AG04450 (cell line): ENCODE measurements around the gene EPB41L1. TPM values are rescaled to one million over a fixed set of nuclear protein-coding genes. Genes with fewer than 3 reads are reported as not detected.

Experiments
- CTCF ChIA-PET: fragments of 300-600, 350-600 bp; formaldehyde crosslinking; extraction: SDS; loops from one replicate; lab custom pipeline; 2022; ENCODE audit warnings: antibody characterized with exemption, inconsistent platforms; lab: Charles Lee
- POLR2A ChIA-PET: fragments of 350-600 bp; formaldehyde crosslinking; extraction: SDS; loops from one replicate; lab custom pipeline; 2021; ENCODE audit warnings: antibody characterized with exemption, inconsistent platforms; lab: Yijun Ruan, JAX
- DNase-seq: peaks from one replicate; pipeline ENCODE4 v3.0.0-alpha.2; 2011; ENCODE audit warnings: low read depth, low spot score
- H3K27ac ChIP-seq: one replicate; pipeline ENCODE4 v1.5.1; 2012; ENCODE audit warnings: low read depth, low read length, control low read depth
- H3K27me3 ChIP-seq: one replicate; pipeline ENCODE4 v1.6.0; 2012; ENCODE audit warnings: low read length; ENCODE audit not compliant: control insufficient read depth, insufficient read depth
- H3K4me3 ChIP-seq: 2 replicates; pipeline ENCODE4 v1.5.1; 2011; ENCODE audit warnings: mild to moderate bottlenecking, low read depth, low read length, control low read depth
- H3K9me3 ChIP-seq: 2 replicates; pipeline ENCODE4 v1.5.1; 2012; ENCODE audit warnings: low read length; ENCODE audit not compliant: control insufficient read depth, insufficient read depth
- polyA plus RNA-seq: library from polyadenylated mRNA; depleted of rRNA; stranded (reverse); fragments of >200 nt; gene quantifications from 2 replicates; pipeline ENCODE4 v1.2.3, GENCODE V29; 2011
- TF ChIP-seq, protein P1 (sequence below): IDR thresholded peaks from 2 replicates; pipeline ENCODE4 v1.5.1; 2011; ENCODE audit warnings: low read depth, low read length, control low read depth, inconsistent platforms

The EPB41L1 gene
- polyA plus RNA-seq, 1 experiment, result 17.8 TPM

DNA sequence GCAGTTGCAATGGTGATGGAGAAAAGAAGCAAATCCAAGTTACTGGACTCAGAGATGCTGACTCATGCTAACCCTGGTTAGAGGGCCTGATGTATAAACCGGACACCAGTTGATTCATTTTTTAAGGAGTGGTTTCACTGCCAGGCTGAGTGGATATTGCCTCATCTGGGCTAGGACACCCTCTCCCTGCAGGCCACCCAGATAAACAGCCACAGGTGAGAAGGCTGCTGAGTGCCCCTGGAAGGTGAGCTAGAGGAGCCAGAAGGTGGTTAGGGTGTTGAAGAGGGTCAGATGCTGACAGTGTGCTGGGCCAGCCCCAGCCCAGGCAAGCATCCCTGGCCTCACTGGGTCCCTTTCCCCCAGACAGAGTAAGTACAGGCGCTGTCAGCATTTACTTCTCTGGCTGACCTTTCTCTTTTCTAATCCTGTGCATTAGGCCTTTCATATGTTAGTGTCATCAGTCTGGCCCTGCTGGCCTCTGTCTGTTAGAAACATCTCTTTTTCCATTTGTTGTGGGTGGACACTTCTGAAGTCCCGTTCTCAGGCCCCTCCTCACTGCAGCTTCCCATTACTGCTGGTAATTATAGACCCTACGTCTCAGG, 13.5 kb downstream of the EPB41L1 start:
- ChIA-PET POLR2A (interaction anchor here (0.7 kb wide), 1 partner anchor 138 kb away, joined by 4 read pairs; no protein-coding TSS in a partner anchor), CTCF (interaction anchor here (1.0 to 1.7 kb wide), 3 partner anchors 10 to 32 kb away, joined by 3 to 9 read pairs (median 4); no protein-coding TSS in a partner anchor)
- no peaks in the 10 kb centered on the region for H3K9me3 ChIP-seq

DNA sequence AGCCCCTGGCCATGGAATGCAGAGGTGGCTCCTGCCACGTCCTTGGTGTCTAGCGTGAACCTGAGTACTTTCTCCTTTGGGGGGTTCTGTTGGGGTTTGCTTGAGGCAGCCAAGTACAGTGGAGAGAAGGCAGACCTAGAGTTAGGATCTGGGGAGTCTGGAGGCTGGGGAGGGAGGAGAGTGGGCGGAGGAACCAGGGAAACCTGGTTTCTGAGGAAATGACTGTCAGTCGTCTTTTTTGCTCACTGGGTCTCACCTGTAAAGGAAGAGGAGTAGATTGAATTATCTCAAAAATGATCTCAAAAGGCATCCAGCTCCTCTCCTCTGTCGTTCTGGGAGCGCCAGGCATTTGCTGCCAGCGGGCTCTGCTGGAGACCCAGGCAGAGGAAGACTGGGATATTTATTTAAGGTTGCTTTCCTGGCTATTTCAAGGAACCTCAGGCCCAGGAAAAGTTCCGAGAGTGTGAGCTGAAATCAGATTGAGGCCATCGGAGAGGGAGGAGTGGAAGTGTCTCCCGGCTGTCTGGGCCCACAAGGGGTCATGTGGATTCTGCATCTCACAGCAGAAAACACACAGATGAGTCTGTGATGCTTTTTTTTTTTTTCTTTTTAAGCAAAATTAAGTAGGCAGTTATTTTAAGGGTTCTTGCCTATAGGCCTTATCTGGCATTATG, 16.1 kb downstream of the EPB41L1 start:
- CTCF ChIA-PET, result interaction anchor here (1.6 kb wide), 1 partner anchor 15 kb away, joined by 4 read pairs; no protein-coding TSS in a partner anchor
- Histone ChIP-seq H3K9me3 (no peaks in the 10 kb centered on the region), H3K27ac (no peak overlapping the region), H3K4me3 (no peak overlapping the region), H3K27me3 (no peaks in the 10 kb centered on the region)
- DNase-seq, result no peak
- POLR2A ChIA-PET, result no interaction called here
- TF ChIP-seq, protein P1, sequence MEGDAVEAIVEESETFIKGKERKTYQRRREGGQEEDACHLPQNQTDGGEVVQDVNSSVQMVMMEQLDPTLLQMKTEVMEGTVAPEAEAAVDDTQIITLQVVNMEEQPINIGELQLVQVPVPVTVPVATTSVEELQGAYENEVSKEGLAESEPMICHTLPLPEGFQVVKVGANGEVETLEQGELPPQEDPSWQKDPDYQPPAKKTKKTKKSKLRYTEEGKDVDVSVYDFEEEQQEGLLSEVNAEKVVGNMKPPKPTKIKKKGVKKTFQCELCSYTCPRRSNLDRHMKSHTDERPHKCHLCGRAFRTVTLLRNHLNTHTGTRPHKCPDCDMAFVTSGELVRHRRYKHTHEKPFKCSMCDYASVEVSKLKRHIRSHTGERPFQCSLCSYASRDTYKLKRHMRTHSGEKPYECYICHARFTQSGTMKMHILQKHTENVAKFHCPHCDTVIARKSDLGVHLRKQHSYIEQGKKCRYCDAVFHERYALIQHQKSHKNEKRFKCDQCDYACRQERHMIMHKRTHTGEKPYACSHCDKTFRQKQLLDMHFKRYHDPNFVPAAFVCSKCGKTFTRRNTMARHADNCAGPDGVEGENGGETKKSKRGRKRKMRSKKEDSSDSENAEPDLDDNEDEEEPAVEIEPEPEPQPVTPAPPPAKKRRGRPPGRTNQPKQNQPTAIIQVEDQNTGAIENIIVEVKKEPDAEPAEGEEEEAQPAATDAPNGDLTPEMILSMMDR, result no peak

More for the DNA sequence above, 13.5 kb downstream of the EPB41L1 start:
- Histone ChIP-seq H3K4me3 (no peak overlapping the region), H3K27ac (peak overlapping the region; percentile 52), H3K27me3 (no peaks in the 10 kb centered on the region)
- DNase-seq, result no peak
- TF ChIP-seq, protein P1, result no peak

DNA sequence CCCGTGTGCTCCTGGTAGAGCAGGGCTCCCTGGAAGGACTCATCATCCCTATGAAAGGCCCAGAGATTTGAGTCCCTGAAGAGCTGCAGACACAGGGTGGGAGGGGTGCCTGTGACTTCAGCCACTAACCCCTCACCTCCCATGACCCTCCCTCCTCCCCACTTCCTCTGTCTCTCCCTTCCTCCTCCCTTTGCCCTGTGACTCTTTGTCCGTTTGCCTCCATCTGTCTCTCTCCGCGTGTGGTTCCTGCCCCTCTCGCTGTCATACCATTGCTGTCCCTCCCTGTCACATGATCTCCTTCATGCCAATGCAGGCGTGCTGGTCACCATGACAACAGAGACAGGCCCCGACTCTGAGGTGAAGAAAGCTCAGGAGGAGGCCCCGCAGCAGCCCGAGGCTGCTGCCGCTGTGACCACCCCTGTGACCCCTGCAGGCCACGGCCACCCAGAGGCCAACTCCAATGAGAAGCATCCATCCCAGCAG, 19.0 kb downstream of the EPB41L1 start:
- Histone ChIP-seq H3K9me3 (no peaks in the 10 kb centered on the region), H3K4me3 (no peak overlapping the region), H3K27me3 (no peaks in the 10 kb centered on the region), H3K27ac (no peak overlapping the region)
- CTCF ChIA-PET, result interaction anchor here (1.6 kb wide), 1 partner anchor 27 kb away, joined by 4 read pairs; no protein-coding TSS in a partner anchor
- POLR2A ChIA-PET, result no interaction called here
- DNase-seq, result no peak
- TF ChIP-seq, protein P1, result no peak

DNA sequence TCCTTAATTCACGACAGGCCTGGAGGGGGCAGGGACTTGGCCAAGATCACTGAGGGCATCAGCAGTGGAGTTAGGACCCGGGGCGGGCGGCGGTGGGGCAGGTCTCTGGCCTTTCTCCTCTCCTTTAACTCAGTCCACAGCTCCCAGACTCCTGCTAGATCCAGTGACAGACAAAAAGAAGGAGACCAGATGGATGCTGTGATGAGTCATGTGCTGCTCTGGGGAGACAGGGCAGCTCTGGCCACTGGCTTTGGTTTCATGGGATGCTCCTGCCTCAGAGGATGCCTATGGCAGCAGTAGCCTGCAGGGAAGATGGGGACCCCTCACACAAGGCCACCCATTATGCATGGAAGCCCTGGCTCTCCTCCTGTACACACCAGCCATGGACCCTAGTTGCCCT, 20.5 kb downstream of the EPB41L1 start:
- H3K4me3 ChIP-seq, result no peak overlapping the region
- H3K27ac ChIP-seq, result no peak overlapping the region
- no peak for DNase-seq
- H3K9me3 ChIP-seq, result no peaks in the 10 kb centered on the region
- TF ChIP-seq, protein P1, result no peak
- H3K27me3 ChIP-seq, result no peaks in the 10 kb centered on the region
- POLR2A ChIA-PET, result interaction anchor here (0.7 kb wide), 1 partner anchor 661 kb away, joined by 3 read pairs; no protein-coding TSS in a partner anchor
- CTCF ChIA-PET, result interaction anchor here (0.8 kb wide), 1 partner anchor 19 kb away, joined by 3 read pairs; no protein-coding TSS in a partner anchor

DNA sequence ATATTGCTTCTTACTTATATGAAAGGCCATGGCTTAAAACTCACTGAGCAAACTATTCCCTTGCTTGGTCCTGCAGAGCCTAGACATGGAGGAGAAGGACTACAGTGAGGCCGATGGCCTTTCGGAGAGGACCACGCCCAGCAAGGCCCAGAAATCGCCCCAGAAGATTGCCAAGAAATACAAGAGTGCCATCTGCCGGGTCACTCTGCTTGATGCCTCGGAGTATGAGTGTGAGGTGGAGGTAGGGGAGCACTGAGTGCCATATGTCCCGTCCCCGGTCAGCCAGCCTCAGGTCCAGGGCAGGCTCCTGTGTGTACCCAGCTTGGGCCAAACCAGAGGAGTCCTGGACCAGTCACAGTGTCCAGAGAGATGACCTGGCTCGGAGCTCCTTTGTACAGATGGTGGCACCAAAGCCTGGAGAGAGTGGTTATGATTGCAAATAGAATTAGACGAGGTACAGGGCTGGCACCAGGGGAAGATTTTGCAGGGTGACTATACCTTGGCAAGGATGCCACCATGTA, 21.0 kb downstream of the EPB41L1 start:
- ChIA-PET CTCF (no interaction called here), POLR2A (interaction anchor here (0.7 kb wide), 1 partner anchor 660 kb away, joined by 3 read pairs; no protein-coding TSS in a partner anchor)
- no peaks in the 10 kb centered on the region for H3K27me3 ChIP-seq
- no peaks in the 10 kb centered on the region for H3K9me3 ChIP-seq
- DNase-seq, result no peak
- H3K4me3 ChIP-seq, result no peak overlapping the region
- TF ChIP-seq, protein P1, result no peak
- no peak overlapping the region for H3K27ac ChIP-seq
